AG09319 (cell line): Measurements from ENCODE around the gene HAVCR2.

Experiments used
- DNase-seq: peaks from one replicate; pipeline ENCODE4 v3.0.0-alpha.2; 2010; ENCODE audit warnings: low read depth; ENCODE audit errors: extremely low read depth
- TF ChIP-seq, protein P1 (sequence below): IDR thresholded peaks from 2 replicates; pipeline ENCODE4 v1.5.1; 2011; ENCODE audit warnings: low read depth, mild to moderate bottlenecking, inconsistent platforms, low read length, moderate library complexity

Gene HAVCR2

GRCh38 chr5:157088342-157088990 lies 20.4 kb downstream of the HAVCR2 start:
- TF ChIP-seq, protein P1, sequence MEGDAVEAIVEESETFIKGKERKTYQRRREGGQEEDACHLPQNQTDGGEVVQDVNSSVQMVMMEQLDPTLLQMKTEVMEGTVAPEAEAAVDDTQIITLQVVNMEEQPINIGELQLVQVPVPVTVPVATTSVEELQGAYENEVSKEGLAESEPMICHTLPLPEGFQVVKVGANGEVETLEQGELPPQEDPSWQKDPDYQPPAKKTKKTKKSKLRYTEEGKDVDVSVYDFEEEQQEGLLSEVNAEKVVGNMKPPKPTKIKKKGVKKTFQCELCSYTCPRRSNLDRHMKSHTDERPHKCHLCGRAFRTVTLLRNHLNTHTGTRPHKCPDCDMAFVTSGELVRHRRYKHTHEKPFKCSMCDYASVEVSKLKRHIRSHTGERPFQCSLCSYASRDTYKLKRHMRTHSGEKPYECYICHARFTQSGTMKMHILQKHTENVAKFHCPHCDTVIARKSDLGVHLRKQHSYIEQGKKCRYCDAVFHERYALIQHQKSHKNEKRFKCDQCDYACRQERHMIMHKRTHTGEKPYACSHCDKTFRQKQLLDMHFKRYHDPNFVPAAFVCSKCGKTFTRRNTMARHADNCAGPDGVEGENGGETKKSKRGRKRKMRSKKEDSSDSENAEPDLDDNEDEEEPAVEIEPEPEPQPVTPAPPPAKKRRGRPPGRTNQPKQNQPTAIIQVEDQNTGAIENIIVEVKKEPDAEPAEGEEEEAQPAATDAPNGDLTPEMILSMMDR: no peak
- no peak for DNase-seq

- DNase-seq: no peak
- TF ChIP-seq, protein P1: no peak
Observed at GRCh38 chr5:157086751-157087359, 22.0 kb downstream of the HAVCR2 start.

- TF ChIP-seq, protein P1: no peak
- DNase-seq: no peak
Observed at GRCh38 chr5:157085930-157086329, 22.9 kb downstream of the HAVCR2 start.

DNA sequence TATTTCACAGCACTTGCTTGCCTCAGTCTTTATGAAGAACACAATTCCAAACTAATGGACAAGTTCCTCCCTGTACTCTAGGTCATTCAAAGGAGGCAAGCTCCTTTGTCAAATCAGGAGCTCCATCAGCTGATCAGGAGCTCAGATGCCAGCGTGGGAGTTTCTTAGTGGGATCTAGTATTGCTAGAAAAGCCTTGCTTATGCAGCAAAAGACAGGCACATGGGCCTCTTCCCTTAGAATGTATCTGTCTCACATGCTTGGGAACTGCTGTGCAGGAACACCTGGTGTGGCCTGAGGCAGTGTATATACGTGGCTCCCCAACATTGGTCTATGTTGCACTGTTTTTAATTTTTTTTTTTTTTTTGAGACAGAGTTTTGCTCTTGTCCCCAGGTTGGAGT lies 28.6 kb downstream of the HAVCR2 start:
- no peak for DNase-seq
- TF ChIP-seq, protein P1: no peak

DNA sequence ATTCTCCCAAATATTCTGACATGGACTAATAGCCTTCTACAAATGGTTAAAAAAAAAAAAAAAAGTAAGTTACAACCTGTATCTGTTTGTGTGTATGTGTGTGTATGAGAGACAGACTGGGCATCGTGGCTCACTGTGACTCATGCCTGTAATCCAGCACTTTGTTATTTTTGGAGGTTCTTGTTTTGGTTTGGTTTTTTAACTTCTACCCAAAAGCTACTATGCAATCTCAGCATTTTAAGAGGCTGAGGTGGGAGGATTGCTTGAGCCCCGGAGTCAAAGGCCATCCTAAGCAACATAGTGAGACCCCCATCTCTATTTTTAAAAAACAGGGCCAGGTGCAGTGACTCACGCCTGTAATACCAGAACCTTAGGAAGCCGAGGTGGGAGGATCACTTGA lies 32.3 kb downstream of the HAVCR2 start:
- DNase-seq: peak; percentile 16
- TF ChIP-seq, protein P1: no peak

DNA sequence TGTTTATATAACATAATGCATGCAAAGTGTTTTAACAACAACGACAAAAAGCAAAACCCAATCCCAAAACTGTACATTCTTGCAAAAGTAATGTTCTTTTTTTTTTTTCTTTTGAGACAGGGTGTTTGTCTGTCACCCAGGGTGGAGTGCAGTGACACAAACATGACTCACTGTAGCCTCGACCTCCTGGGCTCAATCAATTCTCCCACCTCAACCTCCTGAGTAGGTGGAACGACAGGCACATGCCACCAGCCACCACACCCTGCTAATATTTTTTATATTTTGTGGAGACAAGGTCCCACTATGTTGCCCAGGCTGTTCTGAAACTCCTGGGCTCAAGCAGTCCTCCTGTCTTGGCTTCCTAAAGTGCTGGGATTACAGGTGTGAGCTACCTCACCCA lies 36.3 kb downstream of the HAVCR2 start:
- TF ChIP-seq, protein P1: no peak
- no peak for DNase-seq

GRCh38 chr5:157069949-157070348 lies 38.9 kb downstream of the HAVCR2 start:
- no peak for DNase-seq
- TF ChIP-seq, protein P1: no peak
